WTC11 (cell line): ENCODE results near the gene TFF2. TPM values are rescaled to one million over a fixed set of nuclear protein-coding genes. Genes with fewer than 3 reads are reported as not detected.

Experiments
- ATAC-seq: fragments of 200-7000 bp; cut with Tn5 transposase; 2 replicates; pipeline ENCODE4 v1.10.0; 2021; ENCODE audit warnings: mild to moderate bottlenecking, moderate library complexity
- CTCF ChIA-PET: fragments of 300-600 bp; sonication (Branson Sonifier 250); formaldehyde crosslinking; loops from one replicate; lab custom pipeline; 2021; ENCODE audit warnings: antibody characterized with exemption; lab: Charles Lee
- POLR2A ChIA-PET: fragments of 350-600 bp; sonication (Branson Sonifier 250); formaldehyde crosslinking; loops from one replicate; lab custom pipeline; 2021; ENCODE audit warnings: antibody characterized with exemption; lab: Charles Lee
- DNase-seq: peaks from one replicate; pipeline ENCODE4 v3.0.0; 2021; ENCODE audit warnings: low spot score
- H3K27ac Mint-ChIP-seq: 2 replicates; pipeline ENCODE4 v1.8.0; 2021; ENCODE audit warnings: mixed read lengths
- H3K27me3 Mint-ChIP-seq: 2 replicates; pipeline ENCODE4 v1.8.0; 2021; ENCODE audit warnings: low read depth, mild to moderate bottlenecking, moderate library complexity, mixed read lengths
- H3K36me3 Mint-ChIP-seq: 2 replicates; pipeline ENCODE4 v1.8.0; 2021; ENCODE audit warnings: mixed read lengths
- H3K4me1 Mint-ChIP-seq: 2 replicates; pipeline ENCODE4 v1.8.0; 2022; ENCODE audit warnings: mixed read lengths
- H3K4me3 Mint-ChIP-seq: 2 replicates; pipeline ENCODE4 v1.8.0; 2021; ENCODE audit warnings: mild to moderate bottlenecking, moderate library complexity, mixed read lengths
- H3K9me3 Mint-ChIP-seq: 2 replicates; pipeline ENCODE4 v1.8.0; 2021; ENCODE audit warnings: mixed read lengths
- ETV6 ChIP-seq: sonication (generic); formaldehyde crosslinking; IDR thresholded peaks from 2 replicates; pipeline ENCODE4 v1.8.1; 2022; ENCODE audit warnings: mild to moderate bottlenecking, missing genetic modification reagents
- FOXJ3 ChIP-seq: sonication (generic); formaldehyde crosslinking; IDR thresholded peaks from 2 replicates; pipeline ENCODE4 v1.9.0; 2021; ENCODE audit warnings: missing genetic modification reagents, mild to moderate bottlenecking, borderline replicate concordance
- HMGA2 ChIP-seq: fragments of 250-450 bp; sonication (Bioruptor Pico); IDR thresholded peaks from 2 replicates; pipeline ENCODE4 v1.4.0; 2021; ENCODE audit warnings: mild to moderate bottlenecking, moderate library complexity
- NFATC4 ChIP-seq: fragments of 250-450 bp; sonication (Bioruptor Pico); IDR thresholded peaks from 2 replicates; pipeline ENCODE4 v1.9.0; 2021; ENCODE audit warnings: mild to moderate bottlenecking
- NFYB ChIP-seq: sonication (generic); formaldehyde crosslinking; conservative IDR thresholded peaks from 2 replicates; pipeline ENCODE4 v1.8.0; 2022; ENCODE audit warnings: low read depth, missing genetic modification reagents
- RELA ChIP-seq: sonication (generic); formaldehyde crosslinking; IDR thresholded peaks from 2 replicates; pipeline ENCODE4 v1.8.1; 2022; ENCODE audit warnings: missing genetic modification reagents, mild to moderate bottlenecking, borderline replicate concordance
- SMAD4 ChIP-seq: sonication (generic); formaldehyde crosslinking; IDR thresholded peaks from 2 replicates; pipeline ENCODE4 v1.8.0; 2022; ENCODE audit warnings: mild to moderate bottlenecking, missing genetic modification reagents
- TCF7 ChIP-seq: sonication (generic); formaldehyde crosslinking; IDR thresholded peaks from 2 replicates; pipeline ENCODE4 v1.8.0; 2022; ENCODE audit warnings: mild to moderate bottlenecking, low read depth, missing genetic modification reagents, moderate library complexity
- TEAD4 ChIP-seq: sonication (generic); formaldehyde crosslinking; IDR thresholded peaks from 2 replicates; pipeline ENCODE4 v1.8.0; 2022; ENCODE audit warnings: mild to moderate bottlenecking, missing genetic modification reagents
- total RNA-seq: library from RNA; stranded (reverse); gene quantifications from 3 replicates; pipeline ENCODE4 v1.2.3, GENCODE V29; 2021
- TF ChIP-seq, protein P1 (sequence below): sonication (generic); formaldehyde crosslinking; IDR thresholded peaks from 2 replicates; pipeline ENCODE4 v1.8.1; 2023; ENCODE audit warnings: mild to moderate bottlenecking, missing genetic modification reagents, moderate library complexity
- TF ChIP-seq, protein P2 (sequence below): sonication (generic); formaldehyde crosslinking; IDR thresholded peaks from 2 replicates; pipeline ENCODE4 v1.8.1; 2022; ENCODE audit warnings: mild to moderate bottlenecking, missing genetic modification reagents, moderate library complexity, borderline replicate concordance
- TF ChIP-seq, protein P3 (sequence below): sonication (generic); formaldehyde crosslinking; IDR thresholded peaks from 2 replicates; pipeline ENCODE4 v1.8.0; 2022; ENCODE audit warnings: mild to moderate bottlenecking, missing genetic modification reagents
- TF ChIP-seq, protein P4 (sequence below): sonication (generic); formaldehyde crosslinking; IDR thresholded peaks from 2 replicates; pipeline ENCODE4 v1.8.0; 2023; ENCODE audit warnings: missing genetic modification reagents, mild to moderate bottlenecking, borderline replicate concordance
- TF ChIP-seq, protein P5 (sequence below): sonication (generic); formaldehyde crosslinking; IDR thresholded peaks from 2 replicates; pipeline ENCODE4 v1.8.0; 2022; ENCODE audit warnings: mild to moderate bottlenecking, missing genetic modification reagents
- TF ChIP-seq, protein P6 (sequence below): sonication (generic); formaldehyde crosslinking; IDR thresholded peaks from 2 replicates; pipeline ENCODE4 v1.8.1; 2023; ENCODE audit warnings: mild to moderate bottlenecking, missing genetic modification reagents, borderline replicate concordance
- TF ChIP-seq, protein P7 (sequence below): fragments of 250-450 bp; sonication (Bioruptor Pico); IDR thresholded peaks from 2 replicates; pipeline ENCODE4 v1.9.0; 2021; ENCODE audit warnings: mild to moderate bottlenecking, borderline replicate concordance

Gene TFF2
- total RNA-seq, 1 experiment from 2014 or later = 0.33 TPM

DNA sequence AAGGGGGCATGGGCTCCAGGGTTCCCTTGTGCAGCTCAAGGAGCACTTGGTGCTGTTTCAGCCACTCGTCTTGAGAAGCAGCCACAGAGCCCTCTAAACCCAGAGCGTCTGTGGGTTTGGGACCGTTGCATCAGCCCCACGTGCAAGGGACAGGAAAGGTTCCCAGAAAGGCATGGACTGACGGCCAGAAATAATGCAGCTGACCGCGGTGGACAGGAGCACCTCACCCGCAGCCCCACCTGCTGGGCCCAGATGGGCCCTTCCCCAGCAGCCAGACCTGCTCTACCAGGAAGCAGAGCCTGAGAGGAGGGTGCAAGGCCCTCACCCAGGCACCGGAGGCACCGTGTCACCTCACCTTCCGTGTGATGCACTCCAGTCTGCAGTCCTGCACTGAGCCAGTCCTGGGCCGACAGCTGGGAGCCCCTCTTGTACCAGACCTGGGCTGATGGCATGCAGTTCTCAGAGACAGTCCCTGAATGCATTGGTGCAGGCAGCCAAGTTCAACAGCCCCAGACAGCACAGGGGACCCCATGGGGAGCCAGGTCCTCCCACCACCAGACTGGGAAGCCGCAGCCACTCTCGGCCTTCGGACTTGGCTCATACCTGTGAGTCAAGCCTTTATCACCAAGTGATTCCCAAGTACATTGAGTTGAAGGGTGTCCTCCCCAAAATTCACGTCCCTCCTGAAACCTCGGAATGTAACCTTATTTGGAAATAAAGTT, 30.8 kb downstream of the TFF2 start:
- Mint-ChIP-seq H3K4me1 (peaks cover 44% of the 10 kb centered on the region), H3K36me3 (peaks cover under 1% of the 10 kb centered on the region; the same call in 1 of the 2 replicates), H3K4me3 (no peak overlapping the region), H3K27ac (no peak overlapping the region), H3K9me3 (peaks cover 2% of the 10 kb centered on the region; the same call in 1 of the 2 replicates), H3K27me3 (no peaks in the 10 kb centered on the region; the same call in 1 of the 2 replicates)
- TF ChIP-seq NFATC4 (CRISPR knock-in tag) (no peak), TCF7 (no peak)
- TF ChIP-seq, protein P1, sequence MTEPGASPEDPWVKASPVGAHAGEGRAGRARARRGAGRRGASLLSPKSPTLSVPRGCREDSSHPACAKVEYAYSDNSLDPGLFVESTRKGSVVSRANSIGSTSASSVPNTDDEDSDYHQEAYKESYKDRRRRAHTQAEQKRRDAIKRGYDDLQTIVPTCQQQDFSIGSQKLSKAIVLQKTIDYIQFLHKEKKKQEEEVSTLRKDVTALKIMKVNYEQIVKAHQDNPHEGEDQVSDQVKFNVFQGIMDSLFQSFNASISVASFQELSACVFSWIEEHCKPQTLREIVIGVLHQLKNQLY (CRISPR knock-in tag) = no peak
- TF ChIP-seq, protein P2, sequence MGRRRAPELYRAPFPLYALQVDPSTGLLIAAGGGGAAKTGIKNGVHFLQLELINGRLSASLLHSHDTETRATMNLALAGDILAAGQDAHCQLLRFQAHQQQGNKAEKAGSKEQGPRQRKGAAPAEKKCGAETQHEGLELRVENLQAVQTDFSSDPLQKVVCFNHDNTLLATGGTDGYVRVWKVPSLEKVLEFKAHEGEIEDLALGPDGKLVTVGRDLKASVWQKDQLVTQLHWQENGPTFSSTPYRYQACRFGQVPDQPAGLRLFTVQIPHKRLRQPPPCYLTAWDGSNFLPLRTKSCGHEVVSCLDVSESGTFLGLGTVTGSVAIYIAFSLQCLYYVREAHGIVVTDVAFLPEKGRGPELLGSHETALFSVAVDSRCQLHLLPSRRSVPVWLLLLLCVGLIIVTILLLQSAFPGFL = no peak
- ChIA-PET CTCF (interaction anchor here (4.7 to 11.5 kb wide), 2 partner anchors 10 to 17 kb away, joined by 34 to 165 read pairs; no protein-coding TSS in a partner anchor), POLR2A (no interaction called here)
- DNase-seq (no peak), ATAC-seq (no peak)

DNA sequence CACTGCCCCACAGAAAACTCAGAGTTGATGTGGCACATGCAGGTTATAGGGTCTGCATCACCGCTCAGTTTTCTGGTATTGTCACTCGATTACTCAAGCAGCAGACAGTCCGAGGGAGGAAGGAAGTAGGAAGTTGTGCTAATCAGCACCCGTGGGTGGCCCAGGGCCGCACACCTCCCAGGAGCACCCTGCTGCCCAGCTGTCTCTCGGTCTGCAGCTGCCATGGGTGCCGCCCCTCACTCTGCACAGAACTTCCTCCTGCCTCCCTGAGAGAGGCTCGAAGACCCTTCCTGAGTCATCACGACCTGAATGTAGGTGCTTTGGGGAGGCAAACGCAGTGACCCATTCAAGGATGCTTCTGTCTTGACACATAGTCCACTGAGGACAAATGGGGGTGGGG, 31.4 kb downstream of the TFF2 start:
- peaks cover 47% of the 10 kb centered on the region for H3K4me1 Mint-ChIP-seq
- H3K4me3 Mint-ChIP-seq = no peak overlapping the region
- H3K27ac Mint-ChIP-seq = 0 out of 2 replicates have a peak overlapping the region, but pooled peaks have one; percentile 11
- H3K36me3 Mint-ChIP-seq = no peaks in the 10 kb centered on the region
- H3K27me3 Mint-ChIP-seq = no peaks in the 10 kb centered on the region; the same call in 1 of the 2 replicates
- POLR2A ChIA-PET = no interaction called here
- TF ChIP-seq ETV6 (CRISPR knock-in tag) (no peak), NFYB (CRISPR knock-in tag) (no peak), FOXJ3 (CRISPR knock-in tag) (no peak), SMAD4 (CRISPR knock-in tag) (no peak), HMGA2 (CRISPR knock-in tag) (no peak), TEAD4 (CRISPR knock-in tag) (no peak), RELA (CRISPR knock-in tag) (no peak)
- TF ChIP-seq, protein P3, sequence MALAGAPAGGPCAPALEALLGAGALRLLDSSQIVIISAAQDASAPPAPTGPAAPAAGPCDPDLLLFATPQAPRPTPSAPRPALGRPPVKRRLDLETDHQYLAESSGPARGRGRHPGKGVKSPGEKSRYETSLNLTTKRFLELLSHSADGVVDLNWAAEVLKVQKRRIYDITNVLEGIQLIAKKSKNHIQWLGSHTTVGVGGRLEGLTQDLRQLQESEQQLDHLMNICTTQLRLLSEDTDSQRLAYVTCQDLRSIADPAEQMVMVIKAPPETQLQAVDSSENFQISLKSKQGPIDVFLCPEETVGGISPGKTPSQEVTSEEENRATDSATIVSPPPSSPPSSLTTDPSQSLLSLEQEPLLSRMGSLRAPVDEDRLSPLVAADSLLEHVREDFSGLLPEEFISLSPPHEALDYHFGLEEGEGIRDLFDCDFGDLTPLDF (CRISPR knock-in tag) = no peak
- TF ChIP-seq, protein P4, sequence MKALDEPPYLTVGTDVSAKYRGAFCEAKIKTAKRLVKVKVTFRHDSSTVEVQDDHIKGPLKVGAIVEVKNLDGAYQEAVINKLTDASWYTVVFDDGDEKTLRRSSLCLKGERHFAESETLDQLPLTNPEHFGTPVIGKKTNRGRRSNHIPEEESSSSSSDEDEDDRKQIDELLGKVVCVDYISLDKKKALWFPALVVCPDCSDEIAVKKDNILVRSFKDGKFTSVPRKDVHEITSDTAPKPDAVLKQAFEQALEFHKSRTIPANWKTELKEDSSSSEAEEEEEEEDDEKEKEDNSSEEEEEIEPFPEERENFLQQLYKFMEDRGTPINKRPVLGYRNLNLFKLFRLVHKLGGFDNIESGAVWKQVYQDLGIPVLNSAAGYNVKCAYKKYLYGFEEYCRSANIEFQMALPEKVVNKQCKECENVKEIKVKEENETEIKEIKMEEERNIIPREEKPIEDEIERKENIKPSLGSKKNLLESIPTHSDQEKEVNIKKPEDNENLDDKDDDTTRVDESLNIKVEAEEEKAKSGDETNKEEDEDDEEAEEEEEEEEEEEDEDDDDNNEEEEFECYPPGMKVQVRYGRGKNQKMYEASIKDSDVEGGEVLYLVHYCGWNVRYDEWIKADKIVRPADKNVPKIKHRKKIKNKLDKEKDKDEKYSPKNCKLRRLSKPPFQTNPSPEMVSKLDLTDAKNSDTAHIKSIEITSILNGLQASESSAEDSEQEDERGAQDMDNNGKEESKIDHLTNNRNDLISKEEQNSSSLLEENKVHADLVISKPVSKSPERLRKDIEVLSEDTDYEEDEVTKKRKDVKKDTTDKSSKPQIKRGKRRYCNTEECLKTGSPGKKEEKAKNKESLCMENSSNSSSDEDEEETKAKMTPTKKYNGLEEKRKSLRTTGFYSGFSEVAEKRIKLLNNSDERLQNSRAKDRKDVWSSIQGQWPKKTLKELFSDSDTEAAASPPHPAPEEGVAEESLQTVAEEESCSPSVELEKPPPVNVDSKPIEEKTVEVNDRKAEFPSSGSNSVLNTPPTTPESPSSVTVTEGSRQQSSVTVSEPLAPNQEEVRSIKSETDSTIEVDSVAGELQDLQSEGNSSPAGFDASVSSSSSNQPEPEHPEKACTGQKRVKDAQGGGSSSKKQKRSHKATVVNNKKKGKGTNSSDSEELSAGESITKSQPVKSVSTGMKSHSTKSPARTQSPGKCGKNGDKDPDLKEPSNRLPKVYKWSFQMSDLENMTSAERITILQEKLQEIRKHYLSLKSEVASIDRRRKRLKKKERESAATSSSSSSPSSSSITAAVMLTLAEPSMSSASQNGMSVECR (CRISPR knock-in tag) = no peak
- TF ChIP-seq, protein P5, sequence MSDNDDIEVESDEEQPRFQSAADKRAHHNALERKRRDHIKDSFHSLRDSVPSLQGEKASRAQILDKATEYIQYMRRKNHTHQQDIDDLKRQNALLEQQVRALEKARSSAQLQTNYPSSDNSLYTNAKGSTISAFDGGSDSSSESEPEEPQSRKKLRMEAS (CRISPR knock-in tag) = no peak
- TF ChIP-seq, protein P6, sequence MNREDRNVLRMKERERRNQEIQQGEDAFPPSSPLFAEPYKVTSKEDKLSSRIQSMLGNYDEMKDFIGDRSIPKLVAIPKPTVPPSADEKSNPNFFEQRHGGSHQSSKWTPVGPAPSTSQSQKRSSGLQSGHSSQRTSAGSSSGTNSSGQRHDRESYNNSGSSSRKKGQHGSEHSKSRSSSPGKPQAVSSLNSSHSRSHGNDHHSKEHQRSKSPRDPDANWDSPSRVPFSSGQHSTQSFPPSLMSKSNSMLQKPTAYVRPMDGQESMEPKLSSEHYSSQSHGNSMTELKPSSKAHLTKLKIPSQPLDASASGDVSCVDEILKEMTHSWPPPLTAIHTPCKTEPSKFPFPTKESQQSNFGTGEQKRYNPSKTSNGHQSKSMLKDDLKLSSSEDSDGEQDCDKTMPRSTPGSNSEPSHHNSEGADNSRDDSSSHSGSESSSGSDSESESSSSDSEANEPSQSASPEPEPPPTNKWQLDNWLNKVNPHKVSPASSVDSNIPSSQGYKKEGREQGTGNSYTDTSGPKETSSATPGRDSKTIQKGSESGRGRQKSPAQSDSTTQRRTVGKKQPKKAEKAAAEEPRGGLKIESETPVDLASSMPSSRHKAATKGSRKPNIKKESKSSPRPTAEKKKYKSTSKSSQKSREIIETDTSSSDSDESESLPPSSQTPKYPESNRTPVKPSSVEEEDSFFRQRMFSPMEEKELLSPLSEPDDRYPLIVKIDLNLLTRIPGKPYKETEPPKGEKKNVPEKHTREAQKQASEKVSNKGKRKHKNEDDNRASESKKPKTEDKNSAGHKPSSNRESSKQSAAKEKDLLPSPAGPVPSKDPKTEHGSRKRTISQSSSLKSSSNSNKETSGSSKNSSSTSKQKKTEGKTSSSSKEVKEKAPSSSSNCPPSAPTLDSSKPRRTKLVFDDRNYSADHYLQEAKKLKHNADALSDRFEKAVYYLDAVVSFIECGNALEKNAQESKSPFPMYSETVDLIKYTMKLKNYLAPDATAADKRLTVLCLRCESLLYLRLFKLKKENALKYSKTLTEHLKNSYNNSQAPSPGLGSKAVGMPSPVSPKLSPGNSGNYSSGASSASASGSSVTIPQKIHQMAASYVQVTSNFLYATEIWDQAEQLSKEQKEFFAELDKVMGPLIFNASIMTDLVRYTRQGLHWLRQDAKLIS (CRISPR knock-in tag) = no peak
- TF ChIP-seq, protein P7, sequence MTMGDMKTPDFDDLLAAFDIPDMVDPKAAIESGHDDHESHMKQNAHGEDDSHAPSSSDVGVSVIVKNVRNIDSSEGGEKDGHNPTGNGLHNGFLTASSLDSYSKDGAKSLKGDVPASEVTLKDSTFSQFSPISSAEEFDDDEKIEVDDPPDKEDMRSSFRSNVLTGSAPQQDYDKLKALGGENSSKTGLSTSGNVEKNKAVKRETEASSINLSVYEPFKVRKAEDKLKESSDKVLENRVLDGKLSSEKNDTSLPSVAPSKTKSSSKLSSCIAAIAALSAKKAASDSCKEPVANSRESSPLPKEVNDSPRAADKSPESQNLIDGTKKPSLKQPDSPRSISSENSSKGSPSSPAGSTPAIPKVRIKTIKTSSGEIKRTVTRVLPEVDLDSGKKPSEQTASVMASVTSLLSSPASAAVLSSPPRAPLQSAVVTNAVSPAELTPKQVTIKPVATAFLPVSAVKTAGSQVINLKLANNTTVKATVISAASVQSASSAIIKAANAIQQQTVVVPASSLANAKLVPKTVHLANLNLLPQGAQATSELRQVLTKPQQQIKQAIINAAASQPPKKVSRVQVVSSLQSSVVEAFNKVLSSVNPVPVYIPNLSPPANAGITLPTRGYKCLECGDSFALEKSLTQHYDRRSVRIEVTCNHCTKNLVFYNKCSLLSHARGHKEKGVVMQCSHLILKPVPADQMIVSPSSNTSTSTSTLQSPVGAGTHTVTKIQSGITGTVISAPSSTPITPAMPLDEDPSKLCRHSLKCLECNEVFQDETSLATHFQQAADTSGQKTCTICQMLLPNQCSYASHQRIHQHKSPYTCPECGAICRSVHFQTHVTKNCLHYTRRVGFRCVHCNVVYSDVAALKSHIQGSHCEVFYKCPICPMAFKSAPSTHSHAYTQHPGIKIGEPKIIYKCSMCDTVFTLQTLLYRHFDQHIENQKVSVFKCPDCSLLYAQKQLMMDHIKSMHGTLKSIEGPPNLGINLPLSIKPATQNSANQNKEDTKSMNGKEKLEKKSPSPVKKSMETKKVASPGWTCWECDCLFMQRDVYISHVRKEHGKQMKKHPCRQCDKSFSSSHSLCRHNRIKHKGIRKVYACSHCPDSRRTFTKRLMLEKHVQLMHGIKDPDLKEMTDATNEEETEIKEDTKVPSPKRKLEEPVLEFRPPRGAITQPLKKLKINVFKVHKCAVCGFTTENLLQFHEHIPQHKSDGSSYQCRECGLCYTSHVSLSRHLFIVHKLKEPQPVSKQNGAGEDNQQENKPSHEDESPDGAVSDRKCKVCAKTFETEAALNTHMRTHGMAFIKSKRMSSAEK (CRISPR knock-in tag) = no peak
- CTCF ChIA-PET = interaction anchor here (0.9 to 11.5 kb wide), 3 partner anchors 10 to 202 kb away, joined by 3 to 165 read pairs (median 34); no protein-coding TSS in a partner anchor
- H3K9me3 Mint-ChIP-seq = no peaks in the 10 kb centered on the region
- DNase-seq = no peak
- ATAC-seq = no peak
